Right cardiac atrium (tissue), 5 donors: ENCODE measurements around the gene EYA4. TPM values are rescaled to one million over a fixed set of nuclear protein-coding genes. Genes with fewer than 3 reads are reported as not detected.
A peak's percentile ranks its signal among the peaks of the same experiment; 100 is the strongest.

Source experiments
- ATAC-seq, 2 donors: fragments of 200-7000 bp; cut with Tn5 transposase; one replicate each; pipeline versions ENCODE4 v1.8.0 to v1.9.1; 2020; ENCODE audit warnings: moderate library complexity in 2 of 2, mild to moderate bottlenecking in 1 of 2
- DNase-seq, 3 donors: peaks; one replicate each; pipeline ENCODE4 v3.0.0-alpha.2; 2020
- H3K27ac ChIP-seq: one replicate; pipeline ENCODE4 v1.5.1; 2013; ENCODE audit warnings: mild to moderate bottlenecking, low read length, control low read depth, moderate library complexity
- H3K27me3 ChIP-seq: one replicate; pipeline ENCODE4 v1.6.1; 2013; ENCODE audit not compliant: control insufficient read depth, insufficient read depth
- H3K4me1 ChIP-seq: one replicate; pipeline ENCODE4 v1.6.1; 2013; ENCODE audit warnings: low read length; ENCODE audit not compliant: control insufficient read depth, insufficient read depth
- H3K4me3 ChIP-seq: one replicate; pipeline ENCODE4 v1.5.1; 2013; ENCODE audit warnings: low read length, control low read depth
- H3K9me3 ChIP-seq: one replicate; pipeline ENCODE4 v1.6.1; 2013; ENCODE audit warnings: low read length; ENCODE audit not compliant: control insufficient read depth
- WGBS: extraction: QIAGEN DNeasy Blood & Tissue Kit; methylation state at CpG from one replicate; pipeline ENCODE4 v1.1.7; 2013; 5-methylcytosine and 5-hydroxymethylcytosine counted together
- intact Hi-C, 4 donors: fragments of 100-400 bp; cut with DNase I; formaldehyde crosslinking; loops; one replicate each; pipeline versions ENCODE4 v1.11.0 to v1.14.0; 2022 to 2023
- long read RNA-seq, 4 donors: library from polyadenylated mRNA; unstranded; transcript quantifications; one replicate each; pipeline ENCODE4 v2.0.0, GENCODE V29; 2020 to 2021
- polyA plus RNA-seq: library from polyadenylated mRNA; stranded (reverse); fragments of 200-250 nt; gene quantifications from one replicate; pipeline ENCODE4 v1.2.3, GENCODE V29; 2013
- total RNA-seq, 4 donors: library from RNA; stranded (reverse); fragmentation: NEBNext Ultra II Directional; extraction: Animal tissue kit (Norgen Biotek cat#: 25700); gene quantifications; one replicate each; pipeline ENCODE4 v1.2.1, GENCODE V29; 2021
- donor health status: healthy with polysubstance abuse.
- donor health status: DM: no; HTN: yes; CAD: no.
- donor health status: DM: no; HTN: no; CAD: no.
- donor health status: DM: no; HTN: yes; CAD: no; lungs with severe emphysema.
- donor health status: DM: yes; HTN: yes; CAD: no.

The EYA4 gene
- total RNA-seq (10 to 100 TPM; 15.7 to 38.2 (median 18.3) TPM), polyA plus RNA-seq (4.3 TPM)
- long read RNA-seq, donor 1, partial matches to known transcripts: 5 of 12 reads
- long read RNA-seq, donor 1, other reads (novel, unspliced or antisense): 6 of 12 reads
- long read RNA-seq, donor 2, partial matches to known transcripts: 4 of 6 reads
- long read RNA-seq, donor 2, other reads (novel, unspliced or antisense): 2 of 6 reads
- long read RNA-seq, donor 3, full-length matches to known transcripts: 2 of 16 reads
- long read RNA-seq, donor 3, partial matches to known transcripts: 7 of 16 reads
- long read RNA-seq, donor 3, other reads (novel, unspliced or antisense): 7 of 16 reads
- long read RNA-seq, donor 4, partial matches to known transcripts: 2 of 4 reads
- long read RNA-seq, donor 4, other reads (novel, unspliced or antisense): 2 of 4 reads

GRCh38 chr6:133241086-133241900 lies at the start of gene EYA4:
Gene EYA4, plus strand, starts transcription at chr6:133241357. Its CDS starts 33,424 bp downstream, at chr6:133274781.
- peak within 1 kb of the TSS; percentile 74 for H3K27ac ChIP-seq
- intact Hi-C loops: no loop called here
- H3K4me3 ChIP-seq: peak within 1 kb of the TSS; percentile 56
- peak; percentile 74 to 78 for ATAC-seq
- WGBS: under 1% methylated on average over 84 of the region's 84 CpGs
- H3K9me3 ChIP-seq: no peaks in the 10 kb centered on the region
- peak; percentile 38 to 77 (median 68) for DNase-seq
- no peaks in the 10 kb centered on the region for H3K4me1 ChIP-seq
- H3K27me3 ChIP-seq: no peaks in the 10 kb centered on the region

GRCh38 chr6:133193396-133193795 lies 47.8 kb upstream of the EYA4 start:
- Histone ChIP-seq H3K4me3 (no peak overlapping the region), H3K4me1 (no peaks in the 10 kb centered on the region), H3K27ac (no peak overlapping the region), H3K27me3 (no peaks in the 10 kb centered on the region), H3K9me3 (no peaks in the 10 kb centered on the region)
- intact Hi-C loops: no loop called here
- no peak for ATAC-seq
- DNase-seq: no peak
- WGBS: 89% methylated on average over 1 of the region's 1 CpG

- Histone ChIP-seq H3K27ac (no peak overlapping the region), H3K27me3 (no peaks in the 10 kb centered on the region), H3K4me1 (no peaks in the 10 kb centered on the region), H3K4me3 (no peak overlapping the region), H3K9me3 (no peaks in the 10 kb centered on the region)
- ATAC-seq (no peak), DNase-seq (no peak)
- intact Hi-C loops: no loop called here
- WGBS: 73% methylated on average over 2 of the region's 2 CpGs
These were observed 42.4 kb upstream of the EYA4 start for GRCh38 chr6:133198725-133199124.

GRCh38 chr6:133201231-133201630 lies 39.9 kb upstream of the EYA4 start:
- no peak for DNase-seq
- H3K4me1 ChIP-seq: no peaks in the 10 kb centered on the region
- H3K9me3 ChIP-seq: no peaks in the 10 kb centered on the region
- intact Hi-C loops: no loop called here
- WGBS: 75% methylated on average over 4 of the region's 4 CpGs
- no peaks in the 10 kb centered on the region for H3K27me3 ChIP-seq
- no peak overlapping the region for H3K4me3 ChIP-seq
- ATAC-seq: no peak
- no peak overlapping the region for H3K27ac ChIP-seq

- intact Hi-C loops: no loop called here
- 56% methylated on average over 4 of the region's 4 CpGs for WGBS
- Histone ChIP-seq H3K27me3 (no peaks in the 10 kb centered on the region), H3K4me3 (no peak overlapping the region), H3K4me1 (no peaks in the 10 kb centered on the region), H3K27ac (no peak overlapping the region), H3K9me3 (no peaks in the 10 kb centered on the region)
- DNase-seq (no peak), ATAC-seq (no peak)
These were observed 38.4 kb upstream of the EYA4 start for GRCh38 chr6:133202610-133203343.

GRCh38 chr6:133203344-133203697 lies 37.8 kb upstream of the EYA4 start:
- 85% methylated on average over 5 of the region's 5 CpGs for WGBS
- no peak overlapping the region for H3K27ac ChIP-seq
- no peaks in the 10 kb centered on the region for H3K4me1 ChIP-seq
- intact Hi-C loops: no loop called here
- DNase-seq (no peak), ATAC-seq (no peak)
- H3K4me3 ChIP-seq: no peak overlapping the region
- H3K27me3 ChIP-seq: no peaks in the 10 kb centered on the region
- H3K9me3 ChIP-seq: no peaks in the 10 kb centered on the region

GRCh38 chr6:133205304-133205703 lies 35.9 kb upstream of the EYA4 start:
- H3K4me3 ChIP-seq: no peak overlapping the region
- intact Hi-C loops: no loop called here
- ATAC-seq: no peak

GRCh38 chr6:133206942-133207341 lies 34.2 kb upstream of the EYA4 start:
- WGBS: 75% methylated on average over 5 of the region's 5 CpGs
- Histone ChIP-seq H3K4me3 (no peak overlapping the region), H3K27me3 (no peaks in the 10 kb centered on the region), H3K4me1 (no peaks in the 10 kb centered on the region), H3K9me3 (no peaks in the 10 kb centered on the region), H3K27ac (no peak overlapping the region)
- no peak for ATAC-seq
- no peak for DNase-seq
- intact Hi-C loops: no loop called here

More at GRCh38 chr6:133205304-133205703, 35.9 kb upstream of the EYA4 start:
- no peak overlapping the region for H3K27ac ChIP-seq
- H3K27me3 ChIP-seq: no peaks in the 10 kb centered on the region
- no peak for DNase-seq
- H3K9me3 ChIP-seq: no peaks in the 10 kb centered on the region
- H3K4me1 ChIP-seq: no peaks in the 10 kb centered on the region

- no peaks in the 10 kb centered on the region for H3K9me3 ChIP-seq
- intact Hi-C loops: no loop called here
- H3K27ac ChIP-seq: no peak overlapping the region
- H3K4me1 ChIP-seq: no peaks in the 10 kb centered on the region
- ATAC-seq: peak in 1 of 2 donors; percentile 45
- no peak overlapping the region for H3K4me3 ChIP-seq
- H3K27me3 ChIP-seq: no peaks in the 10 kb centered on the region
- DNase-seq: no peak
These were observed 33.4 kb upstream of the EYA4 start for GRCh38 chr6:133207754-133208153.

GRCh38 chr6:133208183-133208755 lies 32.9 kb upstream of the EYA4 start:
- Histone ChIP-seq H3K27ac (no peak overlapping the region), H3K9me3 (no peaks in the 10 kb centered on the region), H3K4me1 (no peaks in the 10 kb centered on the region), H3K4me3 (no peak overlapping the region), H3K27me3 (no peaks in the 10 kb centered on the region)
- no peak for ATAC-seq
- WGBS: 53% methylated on average over 4 of the region's 4 CpGs
- intact Hi-C loops: no loop called here
- DNase-seq: no peak
